Measurements from ENCODE around the gene FRAT2. TPM values are rescaled to one million over a fixed set of nuclear protein-coding genes. Genes with fewer than 3 reads are reported as not detected.

Gene FRAT2
- total RNA-seq, 1 donor from 2014 or later, result 11.4 TPM

GRCh38 chr10:97363071-97363470 lies 28.5 kb upstream of the FRAT2 start:
- H3K4me3 ChIP-seq (ENCODE audit: low read depth, low read length), result no peak overlapping the region
- no peak for TF ChIP-seq CTCF (conservative IDR thresholded peaks at IDR 0.05; ENCODE audit: low read depth, low read length)
- DNase-seq (ENCODE audit: low read depth), result no peak

GRCh38 chr10:97362310-97363033 lies 27.9 kb upstream of the FRAT2 start:
- no peak for TF ChIP-seq CTCF (conservative IDR thresholded peaks at IDR 0.05; ENCODE audit: low read depth, low read length)
- H3K4me3 ChIP-seq (ENCODE audit: low read depth, low read length), result no peak overlapping the region
- no peak for DNase-seq (ENCODE audit: low read depth)

GRCh38 chr10:97361537-97361901 lies 27.0 kb upstream of the FRAT2 start:
- no peak for DNase-seq (ENCODE audit: low read depth)
- no peak for TF ChIP-seq CTCF (conservative IDR thresholded peaks at IDR 0.05; ENCODE audit: low read depth, low read length)
- H3K4me3 ChIP-seq (ENCODE audit: low read depth, low read length), result no peak overlapping the region

DNA sequence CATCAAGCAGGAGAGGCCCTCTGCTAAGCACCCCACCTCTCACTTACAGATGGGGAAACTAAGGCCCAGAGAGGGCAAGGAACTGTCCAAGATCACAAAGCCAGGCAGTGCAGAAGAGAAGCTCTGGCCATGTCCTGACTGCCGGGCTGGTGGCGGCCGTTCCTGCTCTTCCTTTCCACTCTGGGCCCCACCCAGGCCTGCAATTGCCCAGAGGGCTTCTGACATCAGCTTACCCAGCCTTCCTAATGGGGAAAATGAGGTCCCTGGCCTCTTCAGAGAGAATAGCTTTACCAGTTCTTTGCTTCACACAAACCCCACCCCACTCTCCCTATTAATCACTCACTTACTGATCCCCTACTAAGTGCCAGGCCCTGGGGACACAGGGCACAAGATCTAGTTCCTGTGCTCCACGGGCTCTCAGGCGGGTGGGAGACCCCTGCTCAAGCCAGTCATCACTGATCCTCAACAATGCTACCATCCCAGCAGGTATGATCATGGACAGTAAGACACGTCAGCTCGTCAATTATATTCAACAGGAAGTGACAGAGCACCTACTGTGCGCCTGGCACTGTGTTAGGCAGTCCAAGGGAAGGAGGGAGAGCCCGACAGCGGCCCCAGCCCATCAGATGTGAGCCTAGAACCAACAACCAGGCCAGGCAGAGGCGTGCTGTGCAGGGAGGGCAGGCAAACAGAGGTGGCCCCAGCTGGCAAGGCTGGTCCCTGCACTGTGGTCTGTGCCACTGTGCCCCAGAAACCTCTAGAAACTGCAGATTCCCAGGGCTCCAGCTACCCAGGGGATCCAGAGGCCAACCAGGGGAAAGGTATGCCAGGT lies 26.4 kb upstream of the FRAT2 start:
- no peak for DNase-seq (ENCODE audit: low read depth)
- no peak for TF ChIP-seq CTCF (conservative IDR thresholded peaks at IDR 0.05; ENCODE audit: low read depth, low read length)
- no peak overlapping the region for H3K4me3 ChIP-seq (ENCODE audit: low read depth, low read length)

- TF ChIP-seq CTCF (conservative IDR thresholded peaks at IDR 0.05; ENCODE audit: low read depth, low read length), result no peak
- no peak overlapping the region for H3K4me3 ChIP-seq (ENCODE audit: low read depth, low read length)
- DNase-seq (ENCODE audit: low read depth), result no peak
Observed at GRCh38 chr10:97358781-97359180, 24.3 kb upstream of the FRAT2 start.

- no peak for DNase-seq (ENCODE audit: low read depth)
- H3K4me3 ChIP-seq (ENCODE audit: low read depth, low read length), result no peak overlapping the region
- no peak for TF ChIP-seq CTCF (conservative IDR thresholded peaks at IDR 0.05; ENCODE audit: low read depth, low read length)
Observed at GRCh38 chr10:97358349-97358748, 23.8 kb upstream of the FRAT2 start.
